Measurements from ENCODE around the gene MYB.

- TF ChIP-seq GATA2 (IDR thresholded peaks at IDR 0.05; ENCODE audit: low read depth, low read length) (no peak), GATA3 (IDR thresholded peaks at IDR 0.05; ENCODE audit: low read depth, low read length) (no peak)
Measured at GRCh38 chr6:135148889-135149288, 32.2 kb upstream of the MYB start.

All from SH-SY5Y (cell line).